Measurements from ENCODE around the gene B3GAT2.

Gene B3GAT2

DNA sequence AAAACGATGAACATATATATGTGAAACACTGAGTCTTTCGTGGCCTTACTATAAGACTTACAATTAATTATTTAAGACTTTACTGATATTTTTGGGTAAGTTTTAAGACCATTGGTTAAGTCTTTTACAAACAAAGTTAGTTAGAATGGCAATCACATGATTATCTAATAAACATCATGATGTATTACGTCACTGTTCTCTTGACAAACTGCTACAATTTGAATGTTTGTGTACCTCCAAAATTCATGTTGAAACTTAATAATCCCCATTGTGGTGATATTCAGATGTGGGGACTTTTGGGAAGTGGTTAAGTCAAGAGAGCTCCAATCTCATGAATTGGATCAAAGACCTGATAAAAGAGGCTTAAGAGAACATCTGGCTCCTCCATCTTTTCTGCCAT, 25.9 kb upstream of the B3GAT2 start:
- DNase-seq (ENCODE audit: low read depth): no peak
- TF ChIP-seq, protein P1, sequence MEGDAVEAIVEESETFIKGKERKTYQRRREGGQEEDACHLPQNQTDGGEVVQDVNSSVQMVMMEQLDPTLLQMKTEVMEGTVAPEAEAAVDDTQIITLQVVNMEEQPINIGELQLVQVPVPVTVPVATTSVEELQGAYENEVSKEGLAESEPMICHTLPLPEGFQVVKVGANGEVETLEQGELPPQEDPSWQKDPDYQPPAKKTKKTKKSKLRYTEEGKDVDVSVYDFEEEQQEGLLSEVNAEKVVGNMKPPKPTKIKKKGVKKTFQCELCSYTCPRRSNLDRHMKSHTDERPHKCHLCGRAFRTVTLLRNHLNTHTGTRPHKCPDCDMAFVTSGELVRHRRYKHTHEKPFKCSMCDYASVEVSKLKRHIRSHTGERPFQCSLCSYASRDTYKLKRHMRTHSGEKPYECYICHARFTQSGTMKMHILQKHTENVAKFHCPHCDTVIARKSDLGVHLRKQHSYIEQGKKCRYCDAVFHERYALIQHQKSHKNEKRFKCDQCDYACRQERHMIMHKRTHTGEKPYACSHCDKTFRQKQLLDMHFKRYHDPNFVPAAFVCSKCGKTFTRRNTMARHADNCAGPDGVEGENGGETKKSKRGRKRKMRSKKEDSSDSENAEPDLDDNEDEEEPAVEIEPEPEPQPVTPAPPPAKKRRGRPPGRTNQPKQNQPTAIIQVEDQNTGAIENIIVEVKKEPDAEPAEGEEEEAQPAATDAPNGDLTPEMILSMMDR (conservative IDR thresholded peaks at IDR 0.05; ENCODE audit: low read depth, low read length): no peak
- no peak overlapping the region for H3K4me3 ChIP-seq (ENCODE audit: low read length)

DNA sequence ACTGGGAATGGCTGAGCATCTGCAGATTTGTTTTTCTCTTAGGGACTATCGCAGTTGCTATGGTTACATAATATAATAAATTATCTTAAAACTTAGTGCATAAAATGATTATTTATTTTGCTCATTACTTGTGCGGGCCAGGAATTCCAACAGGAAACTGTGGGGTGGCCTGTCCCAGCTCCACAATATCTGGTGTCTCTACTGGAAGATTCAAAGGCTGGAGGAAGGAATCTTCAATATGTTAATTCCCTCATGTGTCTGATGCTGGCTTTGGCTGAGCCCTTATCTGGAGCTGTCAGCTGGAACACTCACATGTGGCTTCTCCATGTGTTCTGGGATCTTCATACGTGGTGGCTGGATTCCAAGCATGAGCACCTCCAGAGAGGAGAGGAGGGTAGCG, 23.9 kb upstream of the B3GAT2 start:
- TF ChIP-seq, protein P1 (conservative IDR thresholded peaks at IDR 0.05; ENCODE audit: low read depth, low read length): no peak
- no peak for DNase-seq (ENCODE audit: low read depth)
- no peak overlapping the region for H3K4me3 ChIP-seq (ENCODE audit: low read length)

DNA sequence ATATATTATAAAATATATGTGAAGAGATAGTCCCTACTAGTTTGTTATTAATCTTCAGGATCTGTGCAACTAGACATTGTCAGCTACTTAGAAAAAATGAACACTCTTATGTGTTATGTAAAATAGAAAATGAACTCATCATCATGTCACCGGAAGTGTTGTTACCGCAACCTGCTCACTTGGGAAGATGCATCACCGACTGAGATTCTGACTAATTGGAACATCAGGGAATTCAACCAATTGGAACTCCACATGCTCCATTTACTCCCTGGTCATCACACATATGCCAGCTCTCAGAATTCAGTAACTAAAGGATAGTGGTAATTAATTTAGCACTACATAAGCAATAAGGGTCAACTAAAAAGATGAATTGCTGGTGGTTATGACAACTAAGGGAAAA, 16.7 kb upstream of the B3GAT2 start:
- TF ChIP-seq, protein P1 (conservative IDR thresholded peaks at IDR 0.05; ENCODE audit: low read depth, low read length): no peak
- no peak for DNase-seq (ENCODE audit: low read depth)
- H3K4me3 ChIP-seq (ENCODE audit: low read length): no peak overlapping the region

DNA sequence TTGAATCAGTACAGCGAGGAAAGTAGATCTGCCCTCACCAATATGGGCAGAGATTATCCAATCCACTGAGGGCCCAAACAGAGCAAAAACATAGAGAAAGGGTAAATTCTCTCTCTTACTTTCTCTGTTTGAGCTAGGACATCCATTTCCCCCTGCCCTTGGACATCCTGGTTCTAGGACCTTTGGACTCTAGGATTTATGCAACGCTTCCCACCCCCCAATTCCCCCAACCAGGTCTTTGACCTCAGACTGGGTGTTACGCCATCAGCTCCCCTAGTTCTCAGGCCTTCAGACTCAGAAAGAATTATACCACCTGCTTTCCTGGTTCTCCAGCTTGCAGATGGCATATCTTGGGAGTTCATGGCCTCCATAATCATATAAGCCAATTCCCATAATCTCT, 10.2 kb upstream of the B3GAT2 start:
- TF ChIP-seq, protein P1 (conservative IDR thresholded peaks at IDR 0.05; ENCODE audit: low read depth, low read length): no peak
- no peak overlapping the region for H3K4me3 ChIP-seq (ENCODE audit: low read length)
- no peak for DNase-seq (ENCODE audit: low read depth)

DNA sequence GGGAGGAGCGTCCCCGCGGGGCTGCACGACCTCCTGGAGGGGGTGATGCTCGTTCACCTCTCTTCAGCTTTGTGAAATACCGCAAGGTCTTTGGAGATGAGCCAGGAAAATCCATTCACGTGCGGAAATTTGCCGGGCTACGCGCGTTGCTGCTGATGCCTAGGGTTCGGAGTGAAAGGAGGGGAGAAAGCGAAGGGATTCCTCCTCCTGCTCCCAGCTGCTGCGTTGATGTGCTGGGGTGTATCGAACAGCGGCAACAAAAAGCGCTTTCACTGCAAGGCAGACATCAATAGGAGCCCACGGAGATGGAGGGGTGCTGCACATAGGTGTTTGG, 391 bp upstream of the B3GAT2 start:
- TF ChIP-seq, protein P1 (conservative IDR thresholded peaks at IDR 0.05; ENCODE audit: low read depth, low read length): no peak
- DNase-seq (ENCODE audit: low read depth): no peak
- H3K4me3 ChIP-seq (ENCODE audit: low read length): peak overlapping the region; percentile 41

DNA sequence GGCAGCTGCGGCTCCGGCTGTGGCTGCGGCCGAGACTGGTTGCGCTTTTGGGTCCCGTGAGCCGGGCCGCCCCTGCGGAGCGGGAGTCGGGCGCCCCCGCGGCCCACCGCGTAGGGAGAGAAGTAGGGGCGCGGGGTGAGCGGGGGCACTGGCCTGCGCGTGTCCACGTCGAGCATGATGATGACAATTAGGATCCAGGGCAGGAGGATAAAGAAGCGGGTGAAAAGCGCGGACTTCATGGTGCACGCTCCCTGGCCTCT, 739 bp downstream of the B3GAT2 start:
- TF ChIP-seq, protein P1 (conservative IDR thresholded peaks at IDR 0.05; ENCODE audit: low read depth, low read length): no peak
- no peak for DNase-seq (ENCODE audit: low read depth)
- H3K4me3 ChIP-seq (ENCODE audit: low read length): peak overlapping the region; percentile 41

DNA sequence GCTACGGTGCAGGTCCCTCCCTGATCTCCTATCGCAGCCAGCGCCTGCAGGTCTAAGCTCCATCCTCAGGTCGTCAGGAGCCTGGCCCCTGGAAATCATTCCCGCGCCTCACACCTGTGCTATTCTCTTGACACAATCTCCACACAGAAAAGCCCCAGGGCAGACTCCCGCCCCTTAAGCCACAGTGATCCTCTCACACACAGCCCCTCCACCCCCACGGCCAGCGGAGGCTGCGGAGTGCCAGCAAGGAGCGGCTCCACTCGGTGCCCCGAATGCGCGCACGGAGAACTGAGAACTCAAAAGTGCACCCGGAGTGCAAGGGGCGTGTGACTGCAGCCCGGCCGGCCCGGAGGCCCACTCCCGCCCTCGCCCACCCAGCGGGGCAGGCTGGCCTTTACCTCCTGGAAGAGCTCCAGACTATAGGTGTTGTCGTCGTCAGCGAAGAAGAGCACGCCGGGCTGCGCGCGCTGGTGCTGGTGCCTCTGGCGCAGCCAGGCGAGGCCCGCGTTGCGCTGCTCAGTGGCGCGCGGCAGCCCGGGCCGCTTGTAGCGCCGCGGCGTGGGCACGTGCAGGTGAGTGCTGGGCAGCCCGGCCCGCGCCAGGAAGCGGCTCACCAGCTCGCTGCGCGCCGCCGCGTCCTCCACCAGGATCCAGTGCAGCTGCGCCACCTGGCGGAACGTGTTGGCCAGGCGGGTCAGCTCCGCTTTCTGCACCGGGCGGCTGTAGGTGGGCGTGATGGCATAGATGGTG, 1.2 kb downstream of the B3GAT2 start:
- TF ChIP-seq, protein P1 (conservative IDR thresholded peaks at IDR 0.05; ENCODE audit: low read depth, low read length): peak; percentile 83
- DNase-seq (ENCODE audit: low read depth): peak; percentile 27
- H3K4me3 ChIP-seq (ENCODE audit: low read length): peak overlapping the region; percentile 48
